GM19468 (cell line): ENCODE measurements around the gene FUNDC2.

Source experiments
- ATAC-seq: cut with Tn5 transposase; IDR thresholded peaks from one replicate; pipeline ENCODE4 v1.9.1; 2021; ENCODE audit warnings: mild to moderate bottlenecking, moderate library complexity, moderate number of reproducible peaks; ENCODE audit not compliant: unreplicated experiment; ENCODE audit errors: extremely low read depth

Gene FUNDC2

GRCh38 chrX:155065035-155065734 is 38.5 kb downstream of the FUNDC2 start:
- ATAC-seq, result no peak

GRCh38 chrX:155068165-155068564 is 41.5 kb downstream of the FUNDC2 start:
- ATAC-seq, result no peak

GRCh38 chrX:155069414-155069813 is 42.8 kb downstream of the FUNDC2 start:
- no peak for ATAC-seq

- ATAC-seq, result no peak
Observed at GRCh38 chrX:155070038-155070437, 43.4 kb downstream of the FUNDC2 start.

GRCh38 chrX:155070663-155070974 is 44.0 kb downstream of the FUNDC2 start:
- ATAC-seq, result no peak

- peak; percentile 53 for ATAC-seq
Observed at GRCh38 chrX:155070975-155071693, 44.5 kb downstream of the FUNDC2 start, which contains the start of the genes BRCC3, CMC4 and MTCP1. Gene BRCC3, plus strand, starts transcription at chrX:155071508. Its CDS starts 20 bp downstream, at chrX:155071528. Gene CMC4, minus strand, starts transcription at chrX:155071136. Its CDS starts 7,113 bp downstream, at chrX:155064023. Gene MTCP1, minus strand, starts transcription at chrX:155071136. Its CDS starts 5,126 bp downstream, at chrX:155066010.

GRCh38 chrX:155071694-155072280 is 45.1 kb downstream of the FUNDC2 start:
- no peak for ATAC-seq

GRCh38 chrX:155086202-155086840 is 59.7 kb downstream of the FUNDC2 start:
- ATAC-seq, result no peak

GRCh38 chrX:155086961-155087735 is 60.5 kb downstream of the FUNDC2 start:
- ATAC-seq, result no peak

- ATAC-seq, result no peak
Observed at GRCh38 chrX:155094468-155095061, 67.9 kb downstream of the FUNDC2 start.

GRCh38 chrX:155105919-155106318 is 79.3 kb downstream of the FUNDC2 start:
- no peak for ATAC-seq

- ATAC-seq, result no peak
Observed at GRCh38 chrX:155108427-155108826, 81.8 kb downstream of the FUNDC2 start.
